ENCODE measurements around the gene SKI. TPM values are rescaled to one million over a fixed set of nuclear protein-coding genes. Genes with fewer than 3 reads are reported as not detected.
A peak's percentile ranks its signal among the peaks of the same experiment; 100 is the strongest.

The SKI gene
- total RNA-seq, 1 experiment from 2014 or later: 89.5 TPM

DNA sequence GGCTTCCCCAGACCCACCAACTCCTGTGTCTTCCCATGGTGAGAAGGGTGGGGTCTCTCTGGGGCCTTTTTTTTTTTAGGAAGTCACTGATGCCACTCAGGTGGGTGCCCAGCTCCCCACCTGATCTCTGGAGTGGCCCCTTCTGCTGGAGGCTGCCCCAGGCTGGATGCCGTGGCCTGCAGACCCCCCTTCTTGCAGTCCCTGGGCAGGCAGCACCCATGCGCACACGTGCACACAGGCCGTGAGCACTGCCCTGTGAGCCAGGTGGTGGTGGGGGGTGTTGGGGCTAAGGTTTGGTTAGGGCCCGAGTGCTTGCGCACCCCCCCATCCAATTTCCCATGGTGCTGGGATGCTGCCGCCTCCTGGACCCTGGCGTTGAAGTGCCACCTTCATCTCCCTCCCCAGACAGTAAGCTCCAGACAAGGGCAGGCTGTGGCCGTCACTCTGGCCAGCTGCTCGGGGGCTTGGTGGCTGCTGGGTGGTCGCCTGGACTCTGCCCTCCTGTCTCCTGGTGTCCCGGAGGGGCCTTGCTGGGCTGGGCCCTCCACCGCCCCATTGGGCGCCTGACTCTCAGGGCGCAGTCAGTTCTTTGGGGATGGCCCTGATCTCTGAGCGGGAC lies 50.6 kb downstream of the SKI start:
- Mint-ChIP-seq H3K4me3 (peak overlapping the region; percentile 26 to 68), H3K9me3 (peaks cover 3 to 4% of the 10 kb centered on the region in 2 experiments), H3K27me3 (ENCODE audit: low read depth) (no peaks in the 10 kb centered on the region), H3K4me1 (peaks cover 49 to 54% of the 10 kb centered on the region in 2 experiments), H3K36me3 (ENCODE audit: insufficient read depth in 1 of 3, low read depth in 3 of 3) (peaks cover 16 to 20% (median 17%) of the 10 kb centered on the region in 3 experiments; a peak in 6 of 7 replicates), H3K27ac (peak overlapping the region; percentile 96 to 97 (median 97))
- no peak overlapping the region for H2BK120ac ChIP-seq (ENCODE audit: low read depth, low read length, poor library complexity, severe bottlenecking)
- peak overlapping the region; percentile 4 for H3K4me2 ChIP-seq (ENCODE audit: insufficient read depth, insufficient read length, low read length)
- TF ChIP-seq CTCF (conservative IDR thresholded peaks at IDR 0.05): no peak
- H3K79me2 ChIP-seq (ENCODE audit: insufficient read depth, low read length): peaks cover 25% of the 10 kb centered on the region; the same call in 1 of the 2 replicates
- peak overlapping the region; percentile 21 for H4K91ac ChIP-seq (ENCODE audit: insufficient read length, low read depth, low read length)
- no peak overlapping the region for H2BK15ac ChIP-seq (ENCODE audit: low read depth, low read length)
- no CpG with 5 or more reads among the region's 16 CpGs for WGBS (ENCODE audit: extremely low coverage, insufficient read length, low lambda C conversion rate)
- H4K20me1 ChIP-seq (ENCODE audit: control insufficient read depth, insufficient read depth, insufficient read length): no peaks in the 10 kb centered on the region
- H3K18ac ChIP-seq (ENCODE audit: insufficient read length, low read depth, low read length): peak overlapping the region; percentile 59
- H3K9me3 ChIP-seq (ENCODE audit: control insufficient read depth, low read depth, low read length): no peaks in the 10 kb centered on the region
- H3K23ac ChIP-seq (ENCODE audit: insufficient read length, low read depth, low read length): no peak overlapping the region
- no peak overlapping the region for H3T11ph ChIP-seq (ENCODE audit: low read length)
- no peak overlapping the region for H4K5ac ChIP-seq (ENCODE audit: insufficient read length, low read depth, low read length)
- H2BK20ac ChIP-seq (ENCODE audit: low read depth, low read length, poor library complexity, severe bottlenecking): no peak overlapping the region
- no peak overlapping the region for H2BK12ac ChIP-seq (ENCODE audit: insufficient read length, low read depth, low read length)
- no peaks in the 10 kb centered on the region for H3K79me1 ChIP-seq (ENCODE audit: insufficient read depth, low read depth, low read length, poor library complexity, severe bottlenecking)
- no peaks in the 10 kb centered on the region for H3K23me2 ChIP-seq (ENCODE audit: insufficient read length, low read depth, low read length, poor library complexity, severe bottlenecking)
- H3K14ac ChIP-seq (ENCODE audit: insufficient read depth, low read length): peak overlapping the region; percentile 18
- no peak overlapping the region for H3K9ac ChIP-seq (ENCODE audit: extremely low read depth, insufficient read length, low read length)
- H3K56ac ChIP-seq (ENCODE audit: insufficient read length, low read depth, low read length): no peak overlapping the region
- no peak overlapping the region for H2AFZ ChIP-seq (ENCODE audit: low read length)
- H4K8ac ChIP-seq (replicated peaks; ENCODE audit: insufficient read length, low read depth, low read length): no peak overlapping the region
- no peak overlapping the region for H3K27ac ChIP-seq (ENCODE audit: insufficient read length, low read depth, low read length)
- no peak overlapping the region for H2AK5ac ChIP-seq (ENCODE audit: insufficient read length, low read length)
- peak overlapping the region; percentile 47 for H2BK5ac ChIP-seq (ENCODE audit: insufficient read length, low read length)
- peak; percentile 60 for DNase-seq
- H3K27me3 ChIP-seq (ENCODE audit: insufficient read depth, low read length): no peaks in the 10 kb centered on the region
- H3K4me1 ChIP-seq (ENCODE audit: insufficient read depth, low read length): peaks cover 2% of the 10 kb centered on the region; the same call in 1 of the 2 replicates
- H3K4ac ChIP-seq (ENCODE audit: low read depth, low read length): no peak overlapping the region
